Peyer's patch (tissue), 4 donors: ENCODE data around the gene GSTA3. TPM values are rescaled to one million over a fixed set of nuclear protein-coding genes. Genes with fewer than 3 reads are reported as not detected.
"Not testable (repeated sequence)": the region's sequence is repeated elsewhere in the genome, so short reads cannot be mapped to it uniquely, and the experiment has no call there.

Experiments
- DNase-seq, 3 donors: peaks; one replicate each; pipeline ENCODE4 v3.0.0-alpha.2; 2017 to 2019
- H3K27ac ChIP-seq, 4 donors: fragments of 200-600 bp; sonication (generic); one replicate each; pipeline ENCODE4 v1.5.1; 2016 to 2019
- H3K27me3 ChIP-seq, 2 donors: fragments of 200-600 bp; sonication (generic); one replicate each; pipeline ENCODE4 v1.5.1; 2019
- H3K36me3 ChIP-seq, 3 donors: fragments of 200-600 bp; sonication (generic); one replicate each; pipeline ENCODE4 v1.5.1; 2016 to 2019
- H3K4me1 ChIP-seq, 4 donors: fragments of 200-600 bp; sonication (generic); one replicate each; pipeline ENCODE4 v1.5.1; 2016 to 2019
- H3K4me3 ChIP-seq, 4 donors: fragments of 200-600 bp; sonication (generic); 1 replicate in 3 of 4; 2 replicates in 1 of 4; pipeline ENCODE4 v1.5.1; 2016 to 2019; ENCODE audit warnings: mild to moderate bottlenecking in 1 of 4
- H3K9me3 ChIP-seq, 4 donors: fragments of 200-600 bp; sonication (generic); one replicate each; pipeline ENCODE4 v1.5.1; 2016 to 2019; ENCODE audit warnings: mild to moderate bottlenecking in 1 of 4
- CTCF ChIP-seq, 6 experiments: fragments of 450-650 bp in 4 of 6; fragments of 200-600 bp in 2 of 6; sonication (generic) in 1 of 6; IDR thresholded peaks; one replicate each; pipeline ENCODE4 v1.5.1; 2017 to 2019; ENCODE audit warnings: antibody characterized with exemption in 6 of 6, mild to moderate bottlenecking in 3 of 6, moderate library complexity in 1 of 6
- POLR2A ChIP-seq, 2 donors: fragments of 450-650 bp; IDR thresholded peaks; one replicate each; pipeline ENCODE4 v1.5.1; 2017; ENCODE audit warnings: antibody characterized with exemption in 2 of 2, mild to moderate bottlenecking in 2 of 2, moderate library complexity in 2 of 2
- total RNA-seq, 4 donors: library from RNA; depleted of rRNA; stranded (reverse); fragments of >200 nt; gene quantifications; one replicate each; pipeline ENCODE4 v1.1.0, GENCODE V29; 2016

GSTA3 gene
- total RNA-seq, 4 donors from 2014 or later, result not detected

GRCh38 chr6:52925919-52926792, 16.7 kb upstream of the GSTA3 start:
- no peak overlapping the region for H3K4me3 ChIP-seq
- no peak for TF ChIP-seq POLR2A (IDR thresholded peaks at IDR 0.05)
- TF ChIP-seq CTCF (IDR thresholded peaks at IDR 0.05), result no peak
- H3K27ac ChIP-seq, result no peak overlapping the region
- H3K36me3 ChIP-seq, result no peaks in the 10 kb centered on the region
- no peak for DNase-seq
- H3K9me3 ChIP-seq, result no peaks in the 10 kb centered on the region
- no peaks in the 10 kb centered on the region for H3K27me3 ChIP-seq
- H3K4me1 ChIP-seq, result peaks cover 0 to 5% (median 0%) of the 10 kb centered on the region in 4 donors

DNA sequence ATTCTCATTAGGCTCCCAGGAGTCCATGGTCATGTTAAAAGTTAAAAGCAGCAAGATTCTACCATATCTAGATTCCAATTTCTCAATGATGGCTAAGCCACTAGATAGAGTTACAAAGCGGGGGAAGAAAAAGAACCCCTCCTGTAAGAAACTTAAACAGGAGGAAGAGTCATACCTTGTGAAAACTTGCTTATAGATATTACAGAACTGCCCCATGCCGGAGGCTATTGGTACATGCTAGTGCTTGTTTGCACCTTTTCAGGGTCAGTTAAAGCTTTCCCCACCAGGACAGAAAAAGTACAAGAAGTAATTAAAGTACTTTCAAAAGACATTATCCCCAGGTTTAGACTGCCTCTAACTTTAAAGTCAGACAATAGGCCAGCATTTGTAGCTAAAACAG, 15.5 kb upstream of the GSTA3 start:
- DNase-seq, result no peak
- Histone ChIP-seq H3K9me3 (no peaks in the 10 kb centered on the region), H3K27me3 (no peaks in the 10 kb centered on the region), H3K27ac (no peak overlapping the region), H3K36me3 (no peaks in the 10 kb centered on the region), H3K4me1 (peaks cover 0 to 5% (median 0%) of the 10 kb centered on the region in 4 donors), H3K4me3 (no peak overlapping the region)
- TF ChIP-seq CTCF (IDR thresholded peaks at IDR 0.05), result no peak
- TF ChIP-seq POLR2A (IDR thresholded peaks at IDR 0.05), result no peak

- H3K4me3 ChIP-seq, H3K9me3 ChIP-seq, H3K27ac ChIP-seq, H3K27me3 ChIP-seq, DNase-seq, H3K36me3 ChIP-seq, H3K4me1 ChIP-seq: not testable (repeated sequence)
These were observed 14.2 kb upstream of the GSTA3 start for GRCh38 chr6:52923689-52924088.

DNA sequence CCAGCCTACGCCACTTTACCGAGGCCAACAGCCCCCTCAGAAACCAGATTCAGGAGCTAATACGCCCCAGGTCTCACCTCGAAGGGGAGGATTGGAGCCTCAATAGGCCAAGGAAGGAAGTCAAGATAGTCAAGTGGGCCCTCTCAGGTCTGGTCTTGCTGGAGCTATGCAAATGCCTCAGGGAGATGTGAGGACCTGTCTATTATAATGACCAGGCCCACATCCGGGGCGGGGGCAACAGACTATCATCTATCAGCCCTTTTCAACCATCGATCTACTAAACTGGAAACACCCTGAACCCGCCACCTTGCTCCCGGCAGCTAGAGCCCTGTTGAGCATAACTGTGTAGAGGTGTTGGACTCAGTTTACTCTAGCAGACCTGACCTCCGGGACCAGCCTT, 12.7 kb upstream of the GSTA3 start:
- H3K36me3 ChIP-seq, result no peaks in the 10 kb centered on the region
- H3K27me3 ChIP-seq, result no peaks in the 10 kb centered on the region
- no peak for TF ChIP-seq POLR2A (IDR thresholded peaks at IDR 0.05)
- no peak for TF ChIP-seq CTCF (IDR thresholded peaks at IDR 0.05)
- H3K4me1 ChIP-seq, result no peaks in the 10 kb centered on the region
- H3K27ac ChIP-seq, result no peak overlapping the region
- DNase-seq, result no peak
- H3K9me3 ChIP-seq, result no peaks in the 10 kb centered on the region
- H3K4me3 ChIP-seq, result no peak overlapping the region

- no peak for TF ChIP-seq CTCF (IDR thresholded peaks at IDR 0.05)
- TF ChIP-seq POLR2A (IDR thresholded peaks at IDR 0.05), result no peak
- no peak for DNase-seq
- Histone ChIP-seq H3K27ac (no peak overlapping the region), H3K4me3 (no peak overlapping the region), H3K9me3 (no peaks in the 10 kb centered on the region), H3K27me3 (no peaks in the 10 kb centered on the region), H3K4me1 (no peaks in the 10 kb centered on the region), H3K36me3 (no peaks in the 10 kb centered on the region)
These were observed 12.2 kb upstream of the GSTA3 start for GRCh38 chr6:52921743-52922142.

DNA sequence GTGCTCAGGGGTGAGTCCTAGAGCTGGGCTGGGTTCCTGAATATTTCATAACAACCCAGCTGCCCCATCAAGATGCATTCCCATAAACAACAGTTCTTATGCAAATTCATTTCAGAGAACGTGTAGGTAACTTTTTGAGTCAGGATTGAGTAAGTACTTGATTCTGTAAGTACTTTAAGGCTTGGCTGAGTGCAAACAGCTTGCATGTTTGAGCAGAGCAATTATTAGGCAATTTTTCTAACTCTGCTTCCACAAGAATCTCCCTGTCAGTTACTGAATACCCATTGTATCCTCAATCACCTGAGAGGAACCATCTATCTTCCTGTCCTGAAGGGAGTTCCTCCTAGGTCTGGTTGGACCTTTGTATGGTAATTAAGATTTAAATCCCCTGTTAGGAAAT, 10.0 kb upstream of the GSTA3 start:
- H3K9me3 ChIP-seq, H3K4me1 ChIP-seq, H3K4me3 ChIP-seq, H3K27ac ChIP-seq, H3K36me3 ChIP-seq, H3K27me3 ChIP-seq, DNase-seq: not testable (repeated sequence)

DNA sequence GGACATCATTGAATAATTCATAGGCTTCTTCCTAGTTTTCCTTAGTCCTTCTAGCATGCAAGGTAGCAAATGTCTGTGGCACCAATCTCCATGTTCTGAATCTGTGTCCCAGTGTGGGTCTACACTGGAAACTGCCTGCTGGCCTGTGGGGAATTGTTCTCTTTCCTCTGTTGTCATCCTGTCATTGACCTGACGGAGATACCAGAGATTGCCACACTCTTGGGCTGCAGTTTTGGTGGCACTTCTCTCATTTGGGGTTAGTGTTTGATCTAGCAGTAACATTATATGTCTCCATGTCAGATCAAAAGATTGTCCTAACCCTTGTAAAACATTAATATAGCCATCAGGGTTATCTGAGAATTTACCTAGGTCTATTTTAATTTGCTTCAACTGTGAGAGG, 9.3 kb upstream of the GSTA3 start:
- not testable (repeated sequence) for DNase-seq

DNA sequence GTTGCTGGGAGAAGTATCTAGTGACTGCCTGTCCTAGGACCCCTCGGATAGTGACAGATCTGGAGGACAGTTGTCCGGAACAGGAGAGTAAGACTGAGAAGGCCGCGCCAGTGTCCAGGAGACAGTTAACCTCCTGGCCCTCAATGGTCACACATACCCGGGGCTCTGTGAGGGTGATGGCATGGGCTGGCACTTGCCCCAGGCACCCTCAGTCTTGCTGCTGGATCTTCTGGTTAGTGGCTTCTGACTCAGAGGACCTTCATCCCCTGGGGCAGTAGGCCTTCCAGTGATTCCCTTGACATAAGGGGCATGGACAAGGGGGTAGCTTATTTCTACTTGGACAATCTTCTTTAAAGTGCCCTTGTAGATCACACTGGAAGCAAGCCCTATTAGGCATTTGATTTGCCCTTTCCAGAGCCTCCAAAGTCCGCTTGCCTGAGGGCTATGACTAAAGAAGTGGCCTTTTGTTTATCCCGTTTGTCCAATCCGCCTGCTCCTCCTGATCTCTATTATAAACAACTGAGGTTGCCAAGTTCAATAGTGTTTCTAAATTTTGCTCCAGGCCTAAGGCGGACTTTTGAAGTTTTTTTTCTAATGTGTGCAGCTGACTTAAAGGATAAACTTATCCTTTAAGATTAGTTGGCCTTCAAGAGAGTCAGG, 8.7 kb upstream of the GSTA3 start:
- not testable (repeated sequence) for H3K27me3 ChIP-seq, H3K27ac ChIP-seq, H3K36me3 ChIP-seq, DNase-seq, H3K4me3 ChIP-seq, H3K9me3 ChIP-seq, H3K4me1 ChIP-seq

More for the DNA sequence above, 9.3 kb upstream of the GSTA3 start:
- not testable (repeated sequence) for H3K27ac ChIP-seq, H3K9me3 ChIP-seq, H3K36me3 ChIP-seq, H3K27me3 ChIP-seq, H3K4me1 ChIP-seq, H3K4me3 ChIP-seq
